Adipocyte (in vitro differentiated cells): ENCODE results near the gene LPIN2.
"Not testable (repeated sequence)": the region's sequence is repeated elsewhere in the genome, so short reads cannot be mapped to it uniquely, and the experiment has no call there.

ENCODE experiments used
- DNase-seq: peaks from one replicate; pipeline ENCODE4 v3.0.0-alpha.2; 2015; ENCODE audit warnings: low read depth
- H3K27me3 ChIP-seq: replicated peaks from 2 replicates; pipeline ENCODE4 v1.7.0; 2013; ENCODE audit warnings: mild to moderate bottlenecking, low read length, moderate library complexity; ENCODE audit not compliant: control insufficient read depth, insufficient read depth
- H3K36me3 ChIP-seq: 2 replicates; pipeline ENCODE4 v1.7.0; 2013; ENCODE audit warnings: low read length, mild to moderate bottlenecking, moderate library complexity; ENCODE audit not compliant: control insufficient read depth, insufficient read depth, severe bottlenecking
- H3K4me1 ChIP-seq: 2 replicates; pipeline ENCODE4 v1.7.0; 2013; ENCODE audit warnings: mild to moderate bottlenecking, low read length, moderate library complexity; ENCODE audit not compliant: control insufficient read depth, insufficient read depth
- H3K4me3 ChIP-seq: 2 replicates; pipeline ENCODE4 v1.7.0; 2013; ENCODE audit warnings: mild to moderate bottlenecking, low read length, moderate library complexity
- H3K9ac ChIP-seq: 2 replicates; pipeline ENCODE4 v1.7.0; 2013; ENCODE audit warnings: mild to moderate bottlenecking, low read length, moderate library complexity
- H3K9me3 ChIP-seq: 2 replicates; pipeline ENCODE4 v1.7.0; 2013; ENCODE audit warnings: mild to moderate bottlenecking, low read length, moderate library complexity; ENCODE audit not compliant: control insufficient read depth

The LPIN2 gene

DNA sequence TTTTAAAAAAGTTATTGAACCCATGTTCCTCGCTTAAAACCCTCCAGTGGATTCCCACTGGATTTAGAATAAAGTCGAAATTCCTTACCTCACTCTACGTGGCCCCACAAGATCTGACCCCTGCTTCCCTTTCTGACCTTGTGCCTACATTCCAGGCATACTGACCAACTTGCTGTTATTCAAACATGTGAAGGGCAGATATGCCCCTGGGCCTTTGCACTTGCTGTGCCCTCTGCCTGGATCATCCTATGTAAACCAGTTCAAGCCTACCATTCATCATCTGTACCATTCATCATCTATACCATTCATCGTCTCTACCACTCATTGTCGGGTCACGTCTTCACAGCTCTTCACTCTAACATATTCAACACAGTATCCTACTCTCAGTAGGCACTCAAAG lies 41.3 kb upstream of the LPIN2 start:
- H3K4me1 ChIP-seq: peaks cover 7% of the 10 kb centered on the region
- no peak for DNase-seq
- no peak overlapping the region for H3K9ac ChIP-seq

DNA sequence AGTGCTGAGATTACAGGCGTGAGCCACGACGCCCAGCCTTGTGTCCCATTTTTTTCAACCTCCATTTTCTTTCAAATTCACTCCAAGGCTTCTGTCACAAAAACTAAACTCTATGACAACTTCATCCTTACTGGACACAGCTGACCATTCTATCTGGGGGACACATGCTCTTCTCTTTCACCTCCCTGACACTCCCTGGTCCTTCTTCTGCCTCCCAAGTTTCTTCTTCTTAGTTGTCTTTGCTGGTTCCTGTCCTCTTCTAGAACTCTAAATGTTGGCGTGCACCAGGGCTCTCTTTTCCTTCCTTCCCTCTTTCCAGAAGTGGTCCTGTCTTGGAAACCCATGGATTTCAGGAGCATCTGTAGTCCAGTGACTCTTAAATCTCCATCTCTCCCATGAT lies 40.1 kb upstream of the LPIN2 start:
- Histone ChIP-seq H3K9me3 (no peaks in the 10 kb centered on the region), H3K9ac (no peak overlapping the region), H3K4me3 (no peak overlapping the region), H3K36me3 (no peaks in the 10 kb centered on the region), H3K27me3 (peaks cover 18% of the 10 kb centered on the region), H3K4me1 (peaks cover 7% of the 10 kb centered on the region)
- DNase-seq: no peak

More for the DNA sequence above, 41.3 kb upstream of the LPIN2 start:
- H3K27me3 ChIP-seq: peaks cover 18% of the 10 kb centered on the region
- no peaks in the 10 kb centered on the region for H3K36me3 ChIP-seq
- H3K4me3 ChIP-seq: no peak overlapping the region
- no peaks in the 10 kb centered on the region for H3K9me3 ChIP-seq

DNA sequence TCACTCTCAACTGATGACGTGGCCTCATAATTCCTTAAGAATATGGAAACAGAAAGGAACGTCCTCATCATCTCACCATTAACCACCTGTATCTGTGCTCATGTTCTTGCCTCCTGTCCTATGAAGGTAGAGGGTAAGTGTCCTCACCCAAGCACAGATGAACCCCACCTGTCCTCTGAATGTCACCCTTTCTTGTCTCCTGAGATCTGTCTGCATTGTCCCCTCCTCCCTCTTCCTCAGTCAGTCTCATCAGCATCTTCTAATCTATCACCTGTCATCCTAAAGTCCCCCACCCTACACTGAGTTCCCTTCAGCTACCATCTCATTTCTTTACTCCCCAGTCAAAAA lies 39.4 kb upstream of the LPIN2 start:
- Histone ChIP-seq H3K9ac (no peak overlapping the region), H3K9me3 (no peaks in the 10 kb centered on the region), H3K4me1 (peaks cover 7% of the 10 kb centered on the region), H3K4me3 (no peak overlapping the region), H3K27me3 (peaks cover 13% of the 10 kb centered on the region), H3K36me3 (no peaks in the 10 kb centered on the region)
- no peak for DNase-seq

DNA sequence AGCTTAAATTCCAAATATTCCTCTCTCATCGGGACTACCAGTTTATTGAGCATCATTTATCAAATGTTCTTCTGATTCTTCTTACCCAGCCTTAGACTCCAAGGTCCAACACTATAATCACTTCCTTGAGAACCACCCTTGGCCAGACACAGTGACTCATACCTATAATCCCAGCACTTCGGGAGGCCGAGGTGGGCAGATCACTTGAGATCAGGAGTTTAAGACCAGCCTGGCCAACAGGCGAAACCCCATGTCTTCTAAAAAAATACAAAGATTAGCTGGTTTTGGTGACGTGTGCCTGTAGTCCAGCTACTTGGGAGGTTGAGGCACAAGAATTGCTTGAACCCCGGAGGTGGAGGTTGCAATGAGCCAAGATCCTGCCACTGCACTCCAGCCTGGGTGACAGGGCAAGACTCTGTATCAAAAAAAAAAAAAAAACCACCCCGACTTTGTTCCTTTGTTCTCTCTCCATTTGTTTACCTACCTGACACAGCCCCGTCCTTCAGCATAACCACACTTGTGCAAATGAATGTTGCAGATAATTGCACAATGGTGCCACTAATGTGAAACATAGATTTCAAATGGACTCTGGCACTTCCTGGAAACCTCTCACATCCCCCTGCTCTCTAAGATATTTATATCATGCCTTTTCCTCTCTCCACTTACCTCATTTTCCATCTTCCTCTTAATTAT lies 38.9 kb upstream of the LPIN2 start:
- DNase-seq: no peak
- H3K4me3 ChIP-seq: no peak overlapping the region
- H3K36me3 ChIP-seq: no peaks in the 10 kb centered on the region
- no peak overlapping the region for H3K9ac ChIP-seq
- peaks cover 8% of the 10 kb centered on the region for H3K27me3 ChIP-seq
- H3K4me1 ChIP-seq: peaks cover 7% of the 10 kb centered on the region
- H3K9me3 ChIP-seq: no peaks in the 10 kb centered on the region

DNA sequence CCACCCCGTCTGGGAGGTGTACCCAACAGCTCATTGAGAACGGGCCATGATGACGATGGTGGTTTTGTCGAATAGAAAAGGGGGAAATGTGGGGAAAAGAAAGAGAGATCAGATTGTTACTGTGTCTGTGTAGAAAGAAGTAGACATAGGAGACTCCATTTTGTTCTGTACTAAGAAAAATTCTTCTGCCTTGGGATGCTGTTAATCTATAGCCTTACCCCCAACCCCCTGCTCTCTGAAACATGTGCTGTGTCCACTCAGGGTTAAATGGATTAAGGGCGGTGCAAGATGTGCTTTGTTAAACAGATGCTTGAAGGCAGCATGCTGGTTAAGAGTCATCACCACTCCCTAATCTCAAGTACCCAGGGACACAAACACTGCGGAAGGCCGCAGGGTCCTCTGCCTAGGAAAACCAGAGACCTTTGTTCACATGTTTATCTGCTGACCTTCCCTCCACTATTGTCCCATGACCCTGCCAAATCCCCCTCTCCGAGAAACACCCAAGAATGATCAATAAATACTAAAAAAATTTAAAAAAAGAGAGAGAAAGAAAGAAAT lies 37.0 kb upstream of the LPIN2 start:
- H3K4me1 ChIP-seq, H3K27me3 ChIP-seq, H3K36me3 ChIP-seq, H3K9ac ChIP-seq, H3K4me3 ChIP-seq, H3K9me3 ChIP-seq, DNase-seq: not testable (repeated sequence)

DNA sequence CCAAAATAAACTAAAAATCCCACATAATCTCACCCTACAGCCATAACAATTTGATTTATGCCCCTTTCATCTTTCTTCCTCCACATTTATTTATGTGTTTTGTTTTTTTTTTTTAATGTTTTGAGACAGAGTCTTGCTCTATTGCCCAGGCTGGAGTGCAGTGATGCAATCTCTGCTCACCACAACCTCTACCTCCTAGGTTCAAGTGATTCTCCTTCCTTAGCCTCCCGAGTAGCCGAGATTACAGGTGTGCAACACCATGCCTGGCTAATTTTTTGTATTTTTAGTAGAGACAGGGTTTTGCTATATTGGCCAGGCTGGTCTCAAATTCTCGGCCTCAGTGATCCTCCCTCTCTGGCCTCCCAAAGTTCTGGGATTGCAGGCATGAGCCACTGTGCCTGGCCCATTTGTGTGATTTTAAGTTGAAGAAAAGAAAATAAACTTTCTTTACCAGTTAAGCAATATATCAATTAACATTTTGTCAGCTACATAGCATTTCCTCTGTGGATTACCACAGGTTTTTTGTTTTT lies 35.9 kb upstream of the LPIN2 start:
- Histone ChIP-seq H3K27me3 (no peaks in the 10 kb centered on the region), H3K4me3 (no peak overlapping the region), H3K4me1 (no peaks in the 10 kb centered on the region), H3K9ac (no peak overlapping the region), H3K36me3 (no peaks in the 10 kb centered on the region), H3K9me3 (no peaks in the 10 kb centered on the region)
- no peak for DNase-seq

DNA sequence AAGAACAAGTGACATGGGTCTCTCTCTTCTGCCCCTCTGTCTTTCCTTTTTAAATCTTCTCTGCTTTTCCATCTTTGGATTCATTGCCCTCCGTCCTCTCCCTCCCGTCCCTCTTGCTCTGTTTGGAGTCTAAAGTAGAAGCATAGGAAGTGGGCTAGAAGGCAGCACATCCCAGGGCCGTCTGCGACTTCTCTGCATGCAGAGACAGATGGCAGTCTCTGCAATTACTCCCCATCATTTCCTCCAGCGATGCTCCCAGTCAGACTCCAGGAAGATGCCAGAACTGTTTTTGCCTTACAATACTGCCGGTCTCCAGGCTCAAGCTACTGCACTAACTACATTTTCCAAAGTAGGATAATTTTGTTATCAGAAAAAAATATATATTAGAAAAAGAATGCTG lies 35.2 kb upstream of the LPIN2 start:
- no peak overlapping the region for H3K4me3 ChIP-seq
- no peaks in the 10 kb centered on the region for H3K9me3 ChIP-seq
- H3K9ac ChIP-seq: no peak overlapping the region
- no peaks in the 10 kb centered on the region for H3K36me3 ChIP-seq
- no peaks in the 10 kb centered on the region for H3K4me1 ChIP-seq
- no peak for DNase-seq
- H3K27me3 ChIP-seq: no peaks in the 10 kb centered on the region

DNA sequence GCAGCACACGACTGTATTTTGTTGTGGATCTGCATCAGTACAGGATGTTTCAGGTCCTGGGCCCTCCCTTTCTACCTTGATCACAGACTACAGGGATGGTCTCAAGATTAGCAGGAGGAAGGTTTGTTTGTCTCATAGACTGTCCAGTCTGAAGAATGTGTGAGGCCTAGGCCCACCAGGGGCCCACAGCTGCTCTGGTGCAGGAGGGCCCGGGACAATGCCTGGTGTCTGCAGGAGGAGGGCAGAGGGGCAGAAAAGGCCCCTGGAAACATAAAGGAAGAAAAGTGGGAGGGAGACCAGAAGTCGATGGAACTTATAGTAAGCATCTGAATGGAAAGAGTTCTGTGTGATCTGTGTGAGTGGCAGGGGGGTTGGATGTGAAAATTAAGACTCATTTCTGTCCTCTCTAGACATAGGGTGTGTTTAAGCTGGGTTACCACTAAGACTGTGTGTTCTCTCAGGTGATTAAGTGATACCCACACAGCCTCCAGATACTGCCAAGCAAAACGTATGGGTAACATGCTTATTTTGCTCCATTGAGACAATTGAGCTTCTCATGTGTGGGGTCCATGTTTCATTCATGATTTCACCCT lies 33.4 kb upstream of the LPIN2 start:
- no peaks in the 10 kb centered on the region for H3K9me3 ChIP-seq
- H3K4me1 ChIP-seq: no peaks in the 10 kb centered on the region
- no peaks in the 10 kb centered on the region for H3K27me3 ChIP-seq
- DNase-seq: no peak
- H3K36me3 ChIP-seq: no peaks in the 10 kb centered on the region
- H3K4me3 ChIP-seq: no peak overlapping the region
- H3K9ac ChIP-seq: no peak overlapping the region

DNA sequence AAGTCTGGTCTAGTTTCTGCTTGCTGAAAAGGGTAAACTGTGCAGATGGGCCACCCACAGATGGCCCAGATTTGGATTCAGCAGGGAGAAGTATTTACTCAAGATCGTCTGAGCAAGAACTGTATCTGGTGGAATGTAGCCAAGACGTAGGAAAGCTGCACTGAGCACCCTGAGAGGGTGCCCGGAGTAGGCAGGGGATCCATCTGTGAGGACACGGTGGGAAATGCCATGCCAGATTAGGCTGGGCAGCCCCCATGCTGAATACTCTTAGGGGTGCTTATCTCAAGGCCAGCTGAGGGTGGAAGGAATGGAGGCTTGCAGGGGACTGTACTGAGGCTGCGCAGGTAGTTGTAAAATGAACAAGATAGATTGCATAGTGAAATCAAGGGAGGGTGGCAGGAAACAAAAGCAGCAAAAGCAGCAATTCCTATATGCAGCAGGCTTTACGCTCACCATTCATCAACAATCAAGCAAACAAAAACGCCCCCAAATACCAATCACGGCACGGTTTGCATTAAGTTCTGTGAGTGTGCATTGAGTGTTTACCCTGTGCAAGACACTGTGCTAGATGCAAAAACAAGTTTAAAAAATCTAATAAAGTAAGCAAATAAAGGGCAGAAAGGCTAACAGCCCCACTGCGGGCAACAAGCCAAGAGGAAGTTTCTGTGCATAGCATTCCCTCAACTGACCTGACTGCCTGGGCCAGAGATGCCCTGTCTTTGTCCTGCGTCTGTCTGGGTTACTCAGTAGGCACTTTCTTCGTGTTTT lies 32.2 kb upstream of the LPIN2 start:
- Histone ChIP-seq H3K4me1 (no peaks in the 10 kb centered on the region), H3K9ac (no peak overlapping the region), H3K36me3 (no peaks in the 10 kb centered on the region), H3K4me3 (no peak overlapping the region), H3K27me3 (no peaks in the 10 kb centered on the region), H3K9me3 (no peaks in the 10 kb centered on the region)
- no peak for DNase-seq

DNA sequence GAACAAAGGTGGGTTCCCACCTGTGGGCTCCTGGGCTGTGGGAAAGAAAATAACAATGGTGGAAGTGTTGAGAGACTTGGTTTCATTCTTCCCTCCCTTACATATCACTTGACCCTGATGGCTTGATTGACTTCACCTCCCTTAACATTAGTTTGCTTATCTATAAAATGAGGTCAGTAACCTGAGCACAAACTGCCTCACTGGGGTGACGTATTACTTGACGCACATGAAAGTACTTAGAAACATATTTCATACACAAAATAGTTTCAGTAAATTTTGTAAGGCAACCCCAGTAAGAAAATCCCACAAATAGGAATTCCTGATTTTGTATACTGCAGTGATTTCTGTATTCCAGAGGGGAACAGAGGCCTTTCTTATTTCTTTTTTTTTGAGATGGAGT lies 29.4 kb upstream of the LPIN2 start:
- Histone ChIP-seq H3K4me1 (peaks cover 4% of the 10 kb centered on the region), H3K4me3 (no peak overlapping the region)
- DNase-seq: no peak

DNA sequence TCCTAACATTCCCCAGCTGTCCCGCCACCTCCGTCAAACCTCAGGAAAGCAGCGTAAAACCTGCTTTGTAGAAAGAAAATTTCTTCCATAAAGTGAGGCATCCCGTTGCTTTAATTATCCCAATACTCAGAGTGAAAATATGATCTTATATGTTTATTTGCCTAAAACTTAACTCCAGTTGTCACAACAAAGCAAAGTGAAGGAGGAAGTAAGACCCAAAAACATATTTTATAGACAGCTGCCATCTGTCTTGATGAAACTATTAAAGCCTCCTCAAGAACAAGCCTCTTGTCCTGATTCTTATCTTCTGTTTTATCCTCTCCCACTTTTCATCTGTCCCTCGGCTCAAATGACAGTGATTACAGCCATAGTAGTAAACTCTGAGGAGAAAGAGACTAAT lies 28.9 kb upstream of the LPIN2 start:
- H3K4me1 ChIP-seq: peaks cover 5% of the 10 kb centered on the region
- H3K9me3 ChIP-seq: no peaks in the 10 kb centered on the region
- H3K36me3 ChIP-seq: no peaks in the 10 kb centered on the region
- no peak overlapping the region for H3K4me3 ChIP-seq
- no peaks in the 10 kb centered on the region for H3K27me3 ChIP-seq
- DNase-seq: no peak
- no peak overlapping the region for H3K9ac ChIP-seq

More for the DNA sequence above, 29.4 kb upstream of the LPIN2 start:
- H3K27me3 ChIP-seq: no peaks in the 10 kb centered on the region
- no peaks in the 10 kb centered on the region for H3K9me3 ChIP-seq
- no peaks in the 10 kb centered on the region for H3K36me3 ChIP-seq
- no peak overlapping the region for H3K9ac ChIP-seq
